ENCODE measurements around the gene CCDC159.
A peak's percentile ranks its signal among the peaks of the same experiment; 100 is the strongest.

Gene CCDC159

GRCh38 chr19:11364935-11365334 is 18.6 kb downstream of the CCDC159 start:
- POLR2A ChIA-PET = interaction anchor here (0.6 kb wide), 1 partner anchor 74 kb away, joined by 3 read pairs; no protein-coding TSS in a partner anchor
- H3K4me3 ChIP-seq (ENCODE audit: low read depth, low read length) = no peak overlapping the region
- no peak for TF ChIP-seq CTCF (IDR thresholded peaks at IDR 0.05; ENCODE audit: insufficient read depth, low read length, missing control alignments)
- no peak for DNase-seq (ENCODE audit: low read depth, low spot score)
- CTCF ChIA-PET = no interaction called here

DNA sequence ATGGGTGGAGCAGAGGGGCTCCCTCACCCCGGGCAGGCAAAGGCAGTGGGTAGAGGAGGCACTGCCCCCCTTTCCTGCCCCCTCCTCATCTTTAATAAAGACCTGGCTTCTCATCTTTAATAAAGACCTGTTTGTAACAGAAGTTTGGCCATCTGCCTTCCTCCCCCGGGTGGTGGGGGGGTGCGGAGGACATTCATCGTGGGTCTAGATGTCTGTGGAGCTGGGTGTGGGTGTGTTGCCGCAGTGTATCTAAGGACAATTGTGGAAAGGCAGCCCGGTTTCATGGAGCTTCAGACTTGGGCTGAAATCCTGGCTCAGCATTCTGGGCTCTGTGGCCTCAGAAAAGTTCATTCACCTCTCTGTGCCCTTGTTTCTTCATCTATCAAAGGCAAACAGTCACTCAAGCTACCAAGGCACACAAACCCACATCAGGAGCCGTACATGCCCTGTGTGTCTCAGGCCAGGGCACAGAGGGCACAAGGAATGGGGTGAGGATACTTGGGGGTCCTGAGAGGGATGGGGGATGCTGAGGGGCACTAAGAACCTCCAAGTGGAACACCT is 19.3 kb downstream of the CCDC159 start:
- no peak for DNase-seq (ENCODE audit: low read depth, low spot score)

GRCh38 chr19:11367528-11367927 is 21.2 kb downstream of the CCDC159 start:
- ChIA-PET POLR2A (no interaction called here), CTCF (interaction anchor here (2.4 to 3.5 kb wide), 2 partner anchors 13 to 115 kb away, joined by 7 to 17 read pairs; no protein-coding TSS in a partner anchor)
- no peak overlapping the region for H3K4me3 ChIP-seq (ENCODE audit: low read depth, low read length)
- no peak for DNase-seq (ENCODE audit: low read depth, low spot score)
- TF ChIP-seq CTCF (IDR thresholded peaks at IDR 0.05; ENCODE audit: insufficient read depth, low read length, missing control alignments) = no peak

More for the DNA sequence above, 19.3 kb downstream of the CCDC159 start:
- no peak overlapping the region for H3K4me3 ChIP-seq (ENCODE audit: low read depth, low read length)
- no peak for TF ChIP-seq CTCF (IDR thresholded peaks at IDR 0.05; ENCODE audit: insufficient read depth, low read length, missing control alignments)
- CTCF ChIA-PET = interaction anchor here (2.4 kb wide), 1 partner anchor 117 kb away, joined by 7 read pairs; no protein-coding TSS in a partner anchor
- POLR2A ChIA-PET = interaction anchor here (0.6 kb wide), 1 partner anchor 74 kb away, joined by 3 read pairs; no protein-coding TSS in a partner anchor

DNA sequence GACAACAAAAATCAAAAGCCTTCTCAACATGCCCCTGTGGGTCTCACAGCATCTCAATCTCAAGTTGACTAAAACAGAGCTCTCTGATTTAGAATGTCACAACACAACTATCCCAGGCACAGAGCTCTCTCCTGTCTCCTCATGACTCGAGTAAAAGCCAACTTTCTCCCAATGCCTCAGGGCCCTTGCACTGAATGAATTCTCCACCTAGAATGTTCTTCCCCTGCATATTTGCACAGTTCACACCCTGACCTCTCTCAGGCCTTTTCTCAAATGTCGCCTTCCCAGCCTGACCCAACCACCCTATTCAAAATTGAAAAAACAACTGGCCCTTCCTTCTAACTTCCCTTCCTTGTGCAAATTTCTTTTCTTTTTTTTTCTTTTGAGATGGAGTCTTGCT is 24.4 kb downstream of the CCDC159 start:
- ChIA-PET POLR2A (no interaction called here), CTCF (interaction anchor here (0.7 to 3.5 kb wide), 2 partner anchors 10 to 11 kb away, joined by 3 to 17 read pairs; no protein-coding TSS in a partner anchor)
- TF ChIP-seq CTCF (IDR thresholded peaks at IDR 0.05; ENCODE audit: insufficient read depth, low read length, missing control alignments) = no peak
- no peak overlapping the region for H3K4me3 ChIP-seq (ENCODE audit: low read depth, low read length)
- no peak for DNase-seq (ENCODE audit: low read depth, low spot score)

DNA sequence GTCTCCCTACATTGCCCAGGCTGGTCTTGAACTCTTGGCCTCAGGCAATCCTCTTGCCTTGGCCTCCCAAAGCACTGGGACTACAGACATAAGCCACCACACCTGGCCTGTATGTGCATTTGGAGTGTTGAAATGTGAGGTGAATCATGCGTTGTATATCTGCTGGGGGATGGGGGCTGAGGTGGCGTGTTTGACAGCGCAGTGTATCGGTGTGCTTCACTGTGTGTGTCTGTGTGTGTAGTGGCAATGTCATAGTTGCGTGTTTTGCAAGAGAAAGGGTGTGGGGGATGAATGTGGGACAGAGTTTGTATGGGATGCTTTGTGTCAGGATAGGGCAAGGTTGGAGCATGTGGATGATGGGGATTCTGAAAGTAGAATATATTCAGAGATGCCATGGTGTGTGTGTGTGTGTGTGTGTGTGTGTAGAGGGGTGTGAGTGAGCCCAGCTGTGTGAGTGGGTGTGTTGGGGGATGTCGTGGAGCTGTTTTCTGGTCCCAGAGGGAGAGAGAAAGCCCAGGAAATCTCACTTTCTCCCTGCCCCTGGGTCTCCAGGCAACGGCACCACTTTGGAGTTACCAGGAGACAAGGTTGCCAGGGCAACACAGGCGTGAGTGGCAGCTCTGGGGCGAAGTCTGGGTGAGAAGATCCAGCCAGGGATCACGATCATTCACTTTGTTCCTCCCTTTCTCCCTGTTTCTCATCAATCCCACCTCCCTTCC is 27.0 kb downstream of the CCDC159 start:
- ChIA-PET POLR2A (interaction anchor here (1.4 kb wide), 1 partner anchor 12 kb away, joined by 3 read pairs; no protein-coding TSS in a partner anchor), CTCF (no interaction called here)
- no peak overlapping the region for H3K4me3 ChIP-seq (ENCODE audit: low read depth, low read length)
- TF ChIP-seq CTCF (IDR thresholded peaks at IDR 0.05; ENCODE audit: insufficient read depth, low read length, missing control alignments) = no peak
- no peak for DNase-seq (ENCODE audit: low read depth, low spot score)

- ChIA-PET POLR2A (interaction anchor here (0.8 to 1.5 kb wide), 5 partner anchors 11 to 61 kb away, joined by 3 to 11 read pairs (median 3); partner anchors contain the start of genes CCDC159, ODAD3, PRKCSH and TMEM205), CTCF (interaction anchor here (0.8 to 5.6 kb wide), 4 partner anchors 28 to 108 kb away, joined by 3 to 18 read pairs (median 4); partner anchors contain the start of genes CCDC159 and TMEM205)
- TF ChIP-seq CTCF (IDR thresholded peaks at IDR 0.05; ENCODE audit: insufficient read depth, low read length, missing control alignments) = no peak
- peak overlapping the region; percentile 51 for H3K4me3 ChIP-seq (ENCODE audit: low read depth, low read length)
- DNase-seq (ENCODE audit: low read depth, low spot score) = no peak
Measured at GRCh38 chr19:11373885-11374432, 27.6 kb downstream of the CCDC159 start.

All from AG04449 (cell line).